GM19025 (cell line): ENCODE measurements around the gene CYFIP2.
"Not testable (repeated sequence)": the region's sequence is repeated elsewhere in the genome, so short reads cannot be mapped to it uniquely, and the experiment has no call there.

Experiments
- ATAC-seq: cut with Tn5 transposase; IDR thresholded peaks from one replicate; pipeline ENCODE4 v1.9.1; 2021; ENCODE audit warnings: mild to moderate bottlenecking, low read depth, moderate library complexity; ENCODE audit not compliant: unreplicated experiment

CYFIP2 gene

GRCh38 chr5:157265714-157266285 is at the start of gene CYFIP2:
Gene CYFIP2 (plus strand): TSS chr5:157266123. CDS start chr5:157285362, 19,239 bp downstream.
- ATAC-seq, result peak; percentile 94

- ATAC-seq, result no peak
These were observed 49.4 kb upstream of the CYFIP2 start for GRCh38 chr5:157216391-157217142.

- no peak for ATAC-seq
These were observed 48.5 kb upstream of the CYFIP2 start for GRCh38 chr5:157217289-157218024.

- ATAC-seq, result peak; percentile 42
These were observed 46.2 kb upstream of the CYFIP2 start for GRCh38 chr5:157219491-157220271.

- ATAC-seq, result no peak
These were observed 44.0 kb upstream of the CYFIP2 start for GRCh38 chr5:157221959-157222358.

- ATAC-seq, result no peak
These were observed 43.3 kb upstream of the CYFIP2 start for GRCh38 chr5:157222506-157223230.

GRCh38 chr5:157225469-157226422 is 40.2 kb upstream of the CYFIP2 start:
- no peak for ATAC-seq

- no peak for ATAC-seq
These were observed 35.3 kb upstream of the CYFIP2 start for GRCh38 chr5:157230610-157231009.

GRCh38 chr5:157232706-157233105 is 33.2 kb upstream of the CYFIP2 start:
- no peak for ATAC-seq

- ATAC-seq, result no peak
These were observed 32.4 kb upstream of the CYFIP2 start for GRCh38 chr5:157233515-157233914.

GRCh38 chr5:157236423-157236822 is 29.5 kb upstream of the CYFIP2 start:
- no peak for ATAC-seq

GRCh38 chr5:157241483-157241882 is 24.4 kb upstream of the CYFIP2 start:
- ATAC-seq, result no peak

- not testable (repeated sequence) for ATAC-seq
These were observed 21.2 kb upstream of the CYFIP2 start for GRCh38 chr5:157244704-157245103.

- no peak for ATAC-seq
These were observed 20.4 kb upstream of the CYFIP2 start for GRCh38 chr5:157245476-157245875.

GRCh38 chr5:157245886-157246285 is 20.0 kb upstream of the CYFIP2 start:
- no peak for ATAC-seq

GRCh38 chr5:157247267-157247666 is 18.7 kb upstream of the CYFIP2 start:
- ATAC-seq, result no peak

- no peak for ATAC-seq
These were observed 17.0 kb upstream of the CYFIP2 start for GRCh38 chr5:157248821-157249470.

GRCh38 chr5:157252711-157253465 is 13.0 kb upstream of the CYFIP2 start:
- peak; percentile 89 for ATAC-seq
